CD14-positive monocyte (primary cell): ENCODE data around the gene KCNK18. TPM values are rescaled to one million over a fixed set of nuclear protein-coding genes. Genes with fewer than 3 reads are reported as not detected.

Experiments
- DNase-seq, 3 donors: peaks; one replicate each; pipeline ENCODE4 v3.0.0-alpha.2; 2011 to 2022
- H2AFZ ChIP-seq: 2 replicates; pipeline ENCODE4 v1.6.0; 2012; ENCODE audit warnings: mild to moderate bottlenecking, low read depth, low read length, inconsistent platforms; ENCODE audit not compliant: insufficient read depth, poor library complexity, severe bottlenecking
- H3K27ac ChIP-seq, 2 donors: 1 replicate in 1 of 2; 2 replicates in 1 of 2; pipeline ENCODE4 v1.5.1; 2012 to 2013; ENCODE audit warnings: low read length in 2 of 2, control low read depth in 1 of 2, inconsistent platforms in 1 of 2, low read depth in 1 of 2, mild to moderate bottlenecking in 1 of 2
- H3K27me3 ChIP-seq, 2 donors: one replicate each; pipeline versions ENCODE4 v1.6.0 to v1.6.1; 2011 to 2013; ENCODE audit warnings: low read length in 2 of 2; ENCODE audit not compliant: control insufficient read depth in 2 of 2, insufficient read depth in 2 of 2
- H3K36me3 ChIP-seq, 2 donors: replicated peaks in 1 of 2; 1 replicate in 1 of 2; 2 replicates in 1 of 2; pipeline versions ENCODE4 v1.5.1 to v1.6.1; 2012 to 2013; ENCODE audit warnings: low read length in 2 of 2, control low read depth in 1 of 2, inconsistent platforms in 1 of 2, mild to moderate bottlenecking in 1 of 2; ENCODE audit not compliant: insufficient read depth in 2 of 2, control insufficient read depth in 1 of 2
- H3K4me1 ChIP-seq, 2 donors: 1 replicate in 1 of 2; 2 replicates in 1 of 2; pipeline versions ENCODE4 v1.5.1 to v1.6.1; 2012 to 2013; ENCODE audit warnings: low read length in 2 of 2, control low read depth in 1 of 2, inconsistent platforms in 1 of 2, mild to moderate bottlenecking in 1 of 2, moderate library complexity in 1 of 2; ENCODE audit not compliant: insufficient read depth in 2 of 2, control insufficient read depth in 1 of 2
- H3K4me2 ChIP-seq: replicated peaks from 2 replicates; pipeline ENCODE3; 2012; ENCODE audit warnings: low read length, moderate library complexity, mild to moderate bottlenecking; ENCODE audit not compliant: poor library complexity, severe bottlenecking; ENCODE audit errors: extremely low read depth
- H3K4me3 ChIP-seq, 3 experiments: fragments of 200-600 bp in 1 of 3; sonication (generic) in 1 of 3; replicated peaks in 1 of 3; 1 replicate in 2 of 3; 2 replicates in 1 of 3; pipeline ENCODE4 v1.5.1; 2011 to 2013; ENCODE audit warnings: low read length in 3 of 3, mild to moderate bottlenecking in 3 of 3, control low read depth in 2 of 3, low read depth in 2 of 3, inconsistent platforms in 1 of 3, moderate library complexity in 1 of 3
- H3K79me2 ChIP-seq: 2 replicates; pipeline ENCODE4 v1.6.0; 2012; ENCODE audit warnings: mild to moderate bottlenecking, control low read depth, inconsistent platforms, low read length, moderate library complexity; ENCODE audit not compliant: insufficient read depth
- H3K9ac ChIP-seq: 2 replicates; pipeline ENCODE4 v1.6.0; 2017; ENCODE audit warnings: low read length, mild to moderate bottlenecking; ENCODE audit not compliant: insufficient read depth, poor library complexity, severe bottlenecking
- H3K9me3 ChIP-seq, 2 donors: replicated peaks in 1 of 2; 1 replicate in 1 of 2; 2 replicates in 1 of 2; pipeline versions ENCODE4 v1.5.1 to v1.6.1; 2012 to 2013; ENCODE audit warnings: low read length in 2 of 2, control low read depth in 1 of 2; ENCODE audit not compliant: control insufficient read depth in 1 of 2, insufficient read depth in 1 of 2
- H4K20me1 ChIP-seq: 2 replicates; pipeline ENCODE4 v1.6.0; 2012; ENCODE audit warnings: mild to moderate bottlenecking, low read length, control low read depth, moderate library complexity; ENCODE audit not compliant: insufficient read depth
- H3K27ac Mint-ChIP-seq, 7 donors: one replicate each; pipeline ENCODE4 v1.8.0; 2020; ENCODE audit warnings: mild to moderate bottlenecking in 7 of 7, mixed read lengths in 7 of 7, moderate library complexity in 6 of 7, inconsistent platforms in 2 of 7
- H3K27me3 Mint-ChIP-seq, 3 donors: one replicate each; pipeline ENCODE4 v1.8.0; 2021 to 2022; ENCODE audit warnings: low read depth in 3 of 3, mild to moderate bottlenecking in 3 of 3, mixed read lengths in 3 of 3, moderate library complexity in 3 of 3, inconsistent platforms in 1 of 3
- H3K36me3 Mint-ChIP-seq, 2 donors: one replicate each; pipeline ENCODE4 v1.8.0; 2020; ENCODE audit warnings: mixed read lengths in 2 of 2, inconsistent platforms in 1 of 2, mild to moderate bottlenecking in 1 of 2
- H3K4me1 Mint-ChIP-seq: one replicate; pipeline ENCODE4 v1.8.0; 2020; ENCODE audit warnings: mild to moderate bottlenecking, mixed read lengths
- H3K4me3 Mint-ChIP-seq, 2 donors: one replicate each; pipeline ENCODE4 v1.8.0; 2020; ENCODE audit warnings: mild to moderate bottlenecking in 2 of 2, mixed read lengths in 2 of 2, moderate library complexity in 1 of 2
- H3K9me3 Mint-ChIP-seq, 7 donors: one replicate each; pipeline ENCODE4 v1.8.0; 2020 to 2022; ENCODE audit warnings: mixed read lengths in 7 of 7, mild to moderate bottlenecking in 6 of 7, moderate library complexity in 6 of 7, inconsistent platforms in 2 of 7
- WGBS: methylation state at CpG from one replicate; pipeline ENCODE4 v1.1.5; 2013; ENCODE audit warnings: missing lambda C conversion rate; ENCODE audit not compliant: insufficient coverage; 5-methylcytosine and 5-hydroxymethylcytosine counted together
- intact Hi-C, 2 donors: fragments of 100-400 bp; cut with micrococcal nuclease; formaldehyde crosslinking; loops; one replicate each; pipeline versions ENCODE4 v1.15.0 to v1.15.1; 2023
- polyA plus RNA-seq, 3 donors: library from polyadenylated mRNA; depleted of rRNA in 1 of 3; unstranded in 2 of 3; stranded (reverse) in 1 of 3; fragments of 300-500 nt in 2 of 3; fragments of >200 nt in 1 of 3; fragmentation: Illumina TruSeq in 2 of 3; gene quantifications; 1 replicate in 2 of 3; 2 replicates in 1 of 3; pipeline ENCODE4 v1.2.3, GENCODE V29; 2012 to 2021
- TF ChIP-seq, protein P1 (sequence below): fragments of 200-600 bp; IDR thresholded peaks from one replicate; pipeline ENCODE4 v1.8.0; 2022; ENCODE audit warnings: antibody characterized with exemption, mild to moderate bottlenecking

Gene KCNK18
- polyA plus RNA-seq, 3 donors = not detected

- intact Hi-C loops = no loop called here
- Histone ChIP-seq H2AFZ (no peak overlapping the region), H3K27me3 (peaks cover 4 to 10% of the 10 kb centered on the region in 2 donors), H3K4me2 (no peak overlapping the region), H3K4me3 (no peak overlapping the region), H3K9me3 (no peaks in the 10 kb centered on the region), H3K36me3 (no peaks in the 10 kb centered on the region), H4K20me1 (no peaks in the 10 kb centered on the region), H3K27ac (no peak overlapping the region), H3K9ac (no peak overlapping the region), H3K4me1 (no peaks in the 10 kb centered on the region), H3K79me2 (no peaks in the 10 kb centered on the region)
- 60% methylated on average over 3 of the region's 6 CpGs for WGBS
- no peaks in the 10 kb centered on the region for H3K36me3 Mint-ChIP-seq
- H3K4me3 Mint-ChIP-seq = no peak overlapping the region
- DNase-seq = no peak
- peaks cover 8% of the 10 kb centered on the region for H3K4me1 Mint-ChIP-seq
- H3K9me3 Mint-ChIP-seq = no peaks in the 10 kb centered on the region
- H3K27ac Mint-ChIP-seq = no peak overlapping the region
- TF ChIP-seq, protein P1, sequence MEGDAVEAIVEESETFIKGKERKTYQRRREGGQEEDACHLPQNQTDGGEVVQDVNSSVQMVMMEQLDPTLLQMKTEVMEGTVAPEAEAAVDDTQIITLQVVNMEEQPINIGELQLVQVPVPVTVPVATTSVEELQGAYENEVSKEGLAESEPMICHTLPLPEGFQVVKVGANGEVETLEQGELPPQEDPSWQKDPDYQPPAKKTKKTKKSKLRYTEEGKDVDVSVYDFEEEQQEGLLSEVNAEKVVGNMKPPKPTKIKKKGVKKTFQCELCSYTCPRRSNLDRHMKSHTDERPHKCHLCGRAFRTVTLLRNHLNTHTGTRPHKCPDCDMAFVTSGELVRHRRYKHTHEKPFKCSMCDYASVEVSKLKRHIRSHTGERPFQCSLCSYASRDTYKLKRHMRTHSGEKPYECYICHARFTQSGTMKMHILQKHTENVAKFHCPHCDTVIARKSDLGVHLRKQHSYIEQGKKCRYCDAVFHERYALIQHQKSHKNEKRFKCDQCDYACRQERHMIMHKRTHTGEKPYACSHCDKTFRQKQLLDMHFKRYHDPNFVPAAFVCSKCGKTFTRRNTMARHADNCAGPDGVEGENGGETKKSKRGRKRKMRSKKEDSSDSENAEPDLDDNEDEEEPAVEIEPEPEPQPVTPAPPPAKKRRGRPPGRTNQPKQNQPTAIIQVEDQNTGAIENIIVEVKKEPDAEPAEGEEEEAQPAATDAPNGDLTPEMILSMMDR = no peak
- H3K27me3 Mint-ChIP-seq = peaks cover 9 to 30% (median 11%) of the 10 kb centered on the region in 3 donors
These were observed 52.3 kb downstream of the KCNK18 start for GRCh38 chr10:117249493-117250093.

GRCh38 chr10:117250411-117250810 is 53.1 kb downstream of the KCNK18 start:
- H3K27ac Mint-ChIP-seq = no peak overlapping the region
- Histone ChIP-seq H3K4me1 (no peaks in the 10 kb centered on the region), H3K4me2 (no peak overlapping the region), H3K27me3 (peaks cover 4 to 10% of the 10 kb centered on the region in 2 donors), H3K4me3 (no peak overlapping the region), H3K9ac (no peak overlapping the region), H3K9me3 (no peaks in the 10 kb centered on the region), H3K79me2 (no peaks in the 10 kb centered on the region), H2AFZ (no peak overlapping the region), H3K36me3 (no peaks in the 10 kb centered on the region), H3K27ac (no peak overlapping the region), H4K20me1 (no peaks in the 10 kb centered on the region)
- peaks cover 6% of the 10 kb centered on the region for H3K4me1 Mint-ChIP-seq
- no peaks in the 10 kb centered on the region for H3K36me3 Mint-ChIP-seq
- DNase-seq = no peak
- TF ChIP-seq, protein P1 = no peak
- intact Hi-C loops = no loop called here
- H3K4me3 Mint-ChIP-seq = no peak overlapping the region
- no peaks in the 10 kb centered on the region for H3K9me3 Mint-ChIP-seq
- 80% methylated on average over 5 of the region's 7 CpGs for WGBS
- H3K27me3 Mint-ChIP-seq = peaks cover 7 to 23% (median 9%) of the 10 kb centered on the region in 3 donors
